HCEC 1CT (cell line): ENCODE data around the gene RAI1.

ENCODE experiments used
- DNase-seq: peaks from one replicate; pipeline ENCODE4 v3.0.0-alpha.2; 2017

Gene RAI1

GRCh38 chr17:17770632-17771044 lies 89.4 kb downstream of the RAI1 start:
- no peak for DNase-seq

GRCh38 chr17:17771498-17772201 lies 90.4 kb downstream of the RAI1 start:
- DNase-seq, result no peak

- DNase-seq, result no peak
These were observed 91.0 kb downstream of the RAI1 start for GRCh38 chr17:17772231-17772630.

- no peak for DNase-seq
These were observed 93.0 kb downstream of the RAI1 start for GRCh38 chr17:17774009-17774881.

- DNase-seq, result no peak
These were observed 95.6 kb downstream of the RAI1 start for GRCh38 chr17:17776889-17777288.

GRCh38 chr17:17778308-17779014 lies 97.2 kb downstream of the RAI1 start:
- DNase-seq, result no peak

GRCh38 chr17:17779015-17779611 lies 97.9 kb downstream of the RAI1 start:
- no peak for DNase-seq

- DNase-seq, result no peak
These were observed 99.8 kb downstream of the RAI1 start for GRCh38 chr17:17780922-17781590.

GRCh38 chr17:17781591-17782496 lies 100.6 kb downstream of the RAI1 start:
- peak; percentile 29 for DNase-seq

GRCh38 chr17:17782523-17783115 lies 101.4 kb downstream of the RAI1 start:
- no peak for DNase-seq

GRCh38 chr17:17783116-17783824 lies 102.0 kb downstream of the RAI1 start:
- DNase-seq, result no peak

- no peak for DNase-seq
These were observed 102.8 kb downstream of the RAI1 start for GRCh38 chr17:17783825-17784656.

- no peak for DNase-seq
These were observed 103.5 kb downstream of the RAI1 start for GRCh38 chr17:17784657-17785267.

GRCh38 chr17:17785407-17785806 lies 104.1 kb downstream of the RAI1 start:
- no peak for DNase-seq

- no peak for DNase-seq
These were observed 105.7 kb downstream of the RAI1 start for GRCh38 chr17:17786998-17787397.

GRCh38 chr17:17787568-17787967 lies 106.3 kb downstream of the RAI1 start:
- no peak for DNase-seq

- no peak for DNase-seq
These were observed 107.7 kb downstream of the RAI1 start for GRCh38 chr17:17788967-17789366.

GRCh38 chr17:17789410-17789809 lies 108.2 kb downstream of the RAI1 start:
- no peak for DNase-seq
